HFF-Myc (cell line): ENCODE data around the gene HMSD.

Experiments used
- DNase-seq: peaks from one replicate; pipeline ENCODE4 v3.0.0-alpha.2; 2011; ENCODE audit warnings: low read depth; ENCODE audit errors: extremely low read depth
- H3K4me3 ChIP-seq: replicated peaks from 2 replicates; pipeline ENCODE4 v1.5.1; 2011; ENCODE audit warnings: low read depth, mild to moderate bottlenecking, control low read depth, low read length
- TF ChIP-seq, protein P1 (sequence below): IDR thresholded peaks from 2 replicates; pipeline ENCODE4 v1.5.1; 2012; ENCODE audit warnings: mild to moderate bottlenecking, low read depth, low read length, control low read depth; ENCODE audit errors: missing control alignments

Gene HMSD

GRCh38 chr18:63999871-64000270, 50.8 kb downstream of the HMSD start:
- TF ChIP-seq, protein P1, sequence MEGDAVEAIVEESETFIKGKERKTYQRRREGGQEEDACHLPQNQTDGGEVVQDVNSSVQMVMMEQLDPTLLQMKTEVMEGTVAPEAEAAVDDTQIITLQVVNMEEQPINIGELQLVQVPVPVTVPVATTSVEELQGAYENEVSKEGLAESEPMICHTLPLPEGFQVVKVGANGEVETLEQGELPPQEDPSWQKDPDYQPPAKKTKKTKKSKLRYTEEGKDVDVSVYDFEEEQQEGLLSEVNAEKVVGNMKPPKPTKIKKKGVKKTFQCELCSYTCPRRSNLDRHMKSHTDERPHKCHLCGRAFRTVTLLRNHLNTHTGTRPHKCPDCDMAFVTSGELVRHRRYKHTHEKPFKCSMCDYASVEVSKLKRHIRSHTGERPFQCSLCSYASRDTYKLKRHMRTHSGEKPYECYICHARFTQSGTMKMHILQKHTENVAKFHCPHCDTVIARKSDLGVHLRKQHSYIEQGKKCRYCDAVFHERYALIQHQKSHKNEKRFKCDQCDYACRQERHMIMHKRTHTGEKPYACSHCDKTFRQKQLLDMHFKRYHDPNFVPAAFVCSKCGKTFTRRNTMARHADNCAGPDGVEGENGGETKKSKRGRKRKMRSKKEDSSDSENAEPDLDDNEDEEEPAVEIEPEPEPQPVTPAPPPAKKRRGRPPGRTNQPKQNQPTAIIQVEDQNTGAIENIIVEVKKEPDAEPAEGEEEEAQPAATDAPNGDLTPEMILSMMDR = no peak
- DNase-seq = no peak

GRCh38 chr18:64002581-64002980, 53.5 kb downstream of the HMSD start:
- TF ChIP-seq, protein P1 = no peak
- no peak for DNase-seq

More at GRCh38 chr18:63999871-64000270, 50.8 kb downstream of the HMSD start:
- H3K4me3 ChIP-seq = no peak overlapping the region

GRCh38 chr18:64009305-64009704, 60.2 kb downstream of the HMSD start:
- DNase-seq = no peak
- H3K4me3 ChIP-seq = no peak overlapping the region
- TF ChIP-seq, protein P1 = no peak

More at GRCh38 chr18:64002581-64002980, 53.5 kb downstream of the HMSD start:
- H3K4me3 ChIP-seq = no peak overlapping the region
